NCI-H1436 treated with DMSO at 0.1 percent for 48 hours (cell line): ENCODE data around the gene AHSA1.

Experiments used
- DNase-seq: peaks from one replicate; lab custom pipeline; 2025; lab: John Stamatoyannopoulos, UW

The AHSA1 gene

DNA sequence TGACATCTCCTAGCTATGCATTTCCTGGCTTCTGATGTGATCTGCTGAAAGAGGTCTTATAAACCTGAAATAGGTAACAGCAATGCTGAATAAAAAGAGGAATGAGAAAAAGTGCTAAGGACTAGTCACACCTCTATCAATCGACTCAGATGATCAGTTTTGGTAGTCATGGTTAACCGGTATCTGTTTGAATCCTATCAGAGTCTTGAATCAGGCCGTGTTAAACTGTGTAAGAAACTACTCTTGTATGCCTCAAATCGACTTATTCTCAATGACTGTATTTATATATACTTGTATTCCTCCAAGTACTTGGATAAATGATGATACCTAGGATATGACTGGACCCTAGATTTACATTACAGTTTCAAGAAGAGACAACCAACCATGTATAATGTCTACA is 51.5 kb downstream of the AHSA1 start:
- no peak for DNase-seq

DNA sequence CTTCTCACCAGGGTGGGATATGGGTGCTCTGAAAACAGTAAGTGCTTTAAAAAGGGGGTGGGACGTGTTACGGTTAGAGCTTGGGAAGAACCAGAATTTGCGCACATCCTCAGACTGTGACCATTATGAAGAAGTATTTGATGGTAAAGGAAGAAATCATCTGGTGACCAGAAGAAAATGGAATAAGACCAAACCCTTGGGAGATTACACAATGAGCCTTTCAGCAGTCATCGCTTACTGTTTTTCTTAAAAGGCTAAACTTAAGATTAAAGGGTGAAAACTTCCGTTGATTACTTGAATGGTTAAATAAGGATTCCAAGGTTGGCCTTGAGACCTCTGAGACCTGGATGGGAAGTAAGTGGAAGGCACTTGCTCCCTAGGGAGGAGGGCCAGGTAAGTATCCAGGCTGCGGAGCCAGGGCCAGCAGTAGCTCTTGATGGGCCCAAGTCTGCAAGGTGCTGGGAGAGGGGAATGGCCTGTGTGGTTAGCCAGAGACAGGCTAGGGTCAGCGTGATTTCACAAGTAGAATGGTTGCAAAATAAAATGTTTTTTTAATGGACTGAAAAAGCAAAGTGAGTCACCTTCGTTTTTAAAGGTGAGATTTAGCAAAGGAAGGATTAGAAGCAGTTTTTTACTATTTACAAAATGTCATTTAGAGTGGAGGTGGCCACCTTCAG is 53.7 kb downstream of the AHSA1 start:
- DNase-seq = no peak

DNA sequence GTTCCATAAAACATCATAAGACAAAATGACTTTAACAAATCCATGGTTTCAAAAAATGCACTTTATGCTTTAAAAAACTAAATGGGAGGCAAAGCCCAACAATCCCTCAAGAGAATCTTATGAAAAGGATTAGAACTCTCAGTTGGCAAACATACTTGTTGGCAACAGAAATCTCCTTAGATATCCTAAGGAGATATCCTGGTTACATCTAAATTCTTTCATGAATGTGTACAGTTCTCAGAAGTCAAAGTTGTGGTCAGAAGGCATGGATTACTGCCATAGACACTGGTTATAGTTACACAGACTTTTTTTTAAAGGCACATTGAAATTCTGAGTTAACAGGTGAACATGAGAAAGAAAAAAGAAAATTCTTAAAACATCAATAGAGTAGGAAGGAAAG is 58.2 kb downstream of the AHSA1 start:
- no peak for DNase-seq
